Ectodermal cell (in vitro differentiated cells): ENCODE measurements around the gene CH25H.

Experiments
- H3K27ac ChIP-seq: 2 replicates; pipeline ENCODE4 v1.7.0; 2013; ENCODE audit warnings: mild to moderate bottlenecking, low read depth, low read length; ENCODE audit not compliant: insufficient read depth, poor library complexity, severe bottlenecking
- H3K27me3 ChIP-seq: 2 replicates; pipeline ENCODE4 v1.7.0; 2013; ENCODE audit warnings: mild to moderate bottlenecking, low read length; ENCODE audit not compliant: insufficient read depth, control insufficient read depth, poor library complexity, severe bottlenecking
- H3K36me3 ChIP-seq: one replicate; pipeline ENCODE4 v1.7.0; 2013; ENCODE audit warnings: low read length; ENCODE audit not compliant: control insufficient read depth, insufficient read depth
- H3K4me1 ChIP-seq: one replicate; pipeline ENCODE4 v1.7.0; 2013; ENCODE audit warnings: low read length; ENCODE audit not compliant: control insufficient read depth, insufficient read depth
- H3K4me3 ChIP-seq: 2 replicates; pipeline ENCODE4 v1.7.0; 2013; ENCODE audit warnings: low read depth, low read length, control low read depth; ENCODE audit not compliant: insufficient read depth
- H3K9me3 ChIP-seq: 2 replicates; pipeline ENCODE4 v1.7.0; 2013; ENCODE audit warnings: mild to moderate bottlenecking, low read length, moderate library complexity; ENCODE audit not compliant: control insufficient read depth
- WGBS, 2 experiments: methylation state at CpG; one replicate each; pipeline ENCODE4 v1.1.7; 2013; ENCODE audit warnings: missing lambda C conversion rate in 2 of 2; 5-methylcytosine and 5-hydroxymethylcytosine counted together

Gene CH25H

DNA sequence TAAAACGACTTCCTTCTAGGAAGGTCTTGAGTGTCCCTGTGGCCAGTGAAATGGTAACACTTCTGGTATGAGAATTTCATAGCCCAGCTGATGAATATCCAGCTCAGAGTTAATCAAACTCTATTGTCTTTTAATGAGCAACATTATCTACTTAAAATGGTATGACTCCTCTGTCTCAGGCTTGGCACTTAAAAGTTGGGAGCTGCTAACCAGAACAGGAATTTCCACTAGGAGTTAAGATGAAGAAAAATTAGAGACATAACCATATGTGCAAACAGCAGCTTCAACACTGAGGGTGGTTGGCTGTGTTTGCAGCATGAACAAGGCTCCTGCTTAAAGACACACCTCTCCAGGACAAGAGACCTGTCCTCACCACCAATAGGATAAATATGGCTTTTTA, 46.8 kb downstream of the CH25H start:
- 83% methylated on average over 1 of the region's 1 CpG for WGBS, 2 experiments
- no peaks in the 10 kb centered on the region for H3K36me3 ChIP-seq
- no peak overlapping the region for H3K4me3 ChIP-seq
- no peaks in the 10 kb centered on the region for H3K4me1 ChIP-seq
- H3K9me3 ChIP-seq, result no peaks in the 10 kb centered on the region
- H3K27ac ChIP-seq, result no peak overlapping the region
- no peaks in the 10 kb centered on the region for H3K27me3 ChIP-seq

DNA sequence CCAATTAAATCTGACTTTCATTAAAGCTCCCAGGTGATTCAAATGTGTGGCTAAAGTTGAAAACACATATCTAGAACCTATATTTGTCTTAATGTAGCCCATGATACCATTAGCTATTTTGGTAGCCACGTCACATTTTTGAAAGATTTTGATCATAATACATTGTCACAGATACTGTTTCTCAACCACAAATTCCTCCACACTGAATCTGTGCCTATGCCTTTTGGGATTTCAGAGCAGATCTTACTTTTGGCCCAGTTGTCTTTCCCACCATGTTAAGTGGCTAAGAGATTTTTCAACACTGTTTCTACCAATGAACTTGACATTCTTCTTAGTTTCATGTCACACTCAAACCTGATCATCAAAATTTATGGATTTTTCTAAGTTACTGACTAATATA, 47.4 kb downstream of the CH25H start:
- H3K4me1 ChIP-seq, result no peaks in the 10 kb centered on the region
- H3K9me3 ChIP-seq, result no peaks in the 10 kb centered on the region
- WGBS, 2 experiments, result 92 to 95% methylated on average over 1 of the region's 1 CpG
- H3K36me3 ChIP-seq, result no peaks in the 10 kb centered on the region
- no peak overlapping the region for H3K27ac ChIP-seq
- H3K4me3 ChIP-seq, result no peak overlapping the region
- H3K27me3 ChIP-seq, result no peaks in the 10 kb centered on the region

DNA sequence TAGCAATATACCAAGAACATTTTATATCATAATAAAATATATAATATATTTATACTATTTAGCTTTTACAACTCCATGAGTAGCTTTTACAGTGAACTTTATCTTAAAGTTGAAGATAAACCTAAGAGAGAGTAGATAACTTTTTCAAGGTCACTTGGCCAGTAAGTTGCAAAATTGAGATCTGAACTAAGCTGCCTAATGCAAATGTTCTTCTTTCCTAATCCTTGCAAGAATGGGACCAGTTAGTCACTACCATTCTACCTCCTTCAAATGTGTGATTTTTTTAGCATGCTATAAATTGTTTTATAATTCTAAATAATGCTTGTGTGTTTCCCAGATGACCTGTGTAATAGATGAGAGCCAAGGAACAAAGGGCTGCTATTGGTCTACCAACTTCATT, 47.8 kb downstream of the CH25H start:
- Histone ChIP-seq H3K4me3 (no peak overlapping the region), H3K4me1 (no peaks in the 10 kb centered on the region), H3K36me3 (no peaks in the 10 kb centered on the region), H3K27ac (no peak overlapping the region), H3K9me3 (no peaks in the 10 kb centered on the region), H3K27me3 (no peaks in the 10 kb centered on the region)

DNA sequence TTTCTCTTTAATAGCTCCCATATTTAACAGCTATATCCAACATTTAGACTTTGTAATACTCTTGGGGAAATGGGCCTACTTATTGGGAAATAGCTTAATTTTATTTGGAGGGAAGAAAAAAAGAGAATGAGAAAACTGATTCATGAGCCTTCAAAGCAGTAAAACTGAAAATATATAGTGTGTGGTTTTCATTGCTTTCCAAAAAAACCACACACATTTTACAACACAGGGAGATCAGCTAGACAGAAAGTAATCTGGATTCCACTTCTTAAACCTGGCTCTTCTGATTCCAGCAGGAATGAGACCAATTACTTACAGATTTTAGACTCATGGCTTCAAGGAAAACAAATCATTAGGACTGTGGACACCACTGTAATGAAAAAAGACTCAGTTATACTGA, 48.7 kb downstream of the CH25H start:
- no peaks in the 10 kb centered on the region for H3K27me3 ChIP-seq
- H3K4me3 ChIP-seq, result no peak overlapping the region
- no peaks in the 10 kb centered on the region for H3K9me3 ChIP-seq
- H3K27ac ChIP-seq, result no peak overlapping the region
- no peaks in the 10 kb centered on the region for H3K4me1 ChIP-seq
- H3K36me3 ChIP-seq, result no peaks in the 10 kb centered on the region

DNA sequence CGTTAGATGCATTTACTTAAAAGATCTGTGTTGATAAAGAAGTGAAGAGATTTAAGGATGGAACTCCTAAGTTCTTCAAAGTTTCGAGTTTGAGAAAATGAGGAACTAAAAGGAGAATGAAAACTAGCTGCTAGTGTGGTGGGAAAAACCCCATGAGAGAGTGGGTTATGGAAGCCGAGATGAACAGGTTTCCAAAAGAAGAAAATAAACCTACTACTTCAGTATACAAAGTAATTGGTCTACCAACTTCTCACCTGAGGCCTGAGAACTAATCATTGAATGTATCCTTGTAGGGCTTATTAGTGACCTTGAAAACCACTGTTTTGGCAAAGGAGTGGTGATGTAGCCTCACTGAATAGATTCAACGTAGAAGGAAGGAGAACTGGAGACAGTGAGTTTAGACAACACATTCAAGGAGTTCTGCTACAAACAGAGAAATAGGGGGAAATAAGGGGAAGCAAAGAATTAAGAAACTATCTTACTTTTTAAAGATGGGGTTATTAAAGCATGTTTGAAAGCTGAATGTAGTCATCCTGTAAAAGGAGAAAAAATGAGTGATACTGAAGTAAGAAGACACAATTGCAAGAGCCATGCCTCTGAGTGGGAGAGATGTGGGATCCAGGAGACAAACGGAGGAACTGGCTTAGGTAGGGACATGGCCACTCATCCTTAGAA, 50.8 kb downstream of the CH25H start:
- WGBS, 2 experiments, result 90 to 95% methylated on average over 4 to 5 of the region's 5 CpGs
- H3K36me3 ChIP-seq, result no peaks in the 10 kb centered on the region
- H3K27ac ChIP-seq, result no peak overlapping the region
- H3K4me1 ChIP-seq, result no peaks in the 10 kb centered on the region
- H3K27me3 ChIP-seq, result no peaks in the 10 kb centered on the region
- H3K4me3 ChIP-seq, result no peak overlapping the region
- no peaks in the 10 kb centered on the region for H3K9me3 ChIP-seq
